ENCODE data around the gene CEP152.

Gene CEP152

GRCh38 chr15:48695827-48696573, 114.9 kb downstream of the CEP152 start:
- Histone ChIP-seq H3K9me3 (ENCODE audit: low read depth, low read length) (no peaks in the 10 kb centered on the region), H3K27ac (no peak overlapping the region), H3K36me3 (ENCODE audit: insufficient read depth, low read length) (no peaks in the 10 kb centered on the region), H3K9ac (ENCODE audit: insufficient read length) (no peak overlapping the region), H3K4me3 (no peak overlapping the region)
- TF ChIP-seq FOXP2 (optimal IDR thresholded peaks at IDR 0.05; ENCODE audit: control extremely low read depth, extremely low read length, insufficient read depth) (no peak), POLR2AphosphoS5 (IDR thresholded peaks at IDR 0.05; ENCODE audit: borderline replicate concordance, low read depth, low read length) (no peak), EZH2 (IDR thresholded peaks at IDR 0.05) (no peak)
- no peak for DNase-seq (ENCODE audit: low read depth, low spot score)

GRCh38 chr15:48695088-48695826, 115.6 kb downstream of the CEP152 start:
- no peak for DNase-seq (ENCODE audit: low read depth, low spot score)
- no peak overlapping the region for H3K4me3 ChIP-seq
- H3K27ac ChIP-seq, result no peak overlapping the region
- TF ChIP-seq EZH2 (IDR thresholded peaks at IDR 0.05) (no peak), POLR2AphosphoS5 (IDR thresholded peaks at IDR 0.05; ENCODE audit: borderline replicate concordance, low read depth, low read length) (no peak)
- no peak overlapping the region for H3K9ac ChIP-seq (ENCODE audit: insufficient read length)
- H3K36me3 ChIP-seq (ENCODE audit: insufficient read depth, low read length), result no peaks in the 10 kb centered on the region
- H3K9me3 ChIP-seq (ENCODE audit: low read depth, low read length), result no peaks in the 10 kb centered on the region

- no peaks in the 10 kb centered on the region for H3K9me3 ChIP-seq (ENCODE audit: low read depth, low read length)
- H3K36me3 ChIP-seq (ENCODE audit: insufficient read depth, low read length), result no peaks in the 10 kb centered on the region
- DNase-seq (ENCODE audit: low read depth, low spot score), result no peak
- H3K4me3 ChIP-seq, result no peak overlapping the region
- H3K27ac ChIP-seq, result no peak overlapping the region
- no peak overlapping the region for H3K9ac ChIP-seq (ENCODE audit: insufficient read length)
- no peak for TF ChIP-seq EZH2 (IDR thresholded peaks at IDR 0.05)
- TF ChIP-seq POLR2AphosphoS5 (IDR thresholded peaks at IDR 0.05; ENCODE audit: borderline replicate concordance, low read depth, low read length), result no peak
- TF ChIP-seq FOXP2 (optimal IDR thresholded peaks at IDR 0.05; ENCODE audit: control extremely low read depth, extremely low read length, insufficient read depth), result no peak
These were observed 117.4 kb downstream of the CEP152 start for GRCh38 chr15:48693484-48693883.

- H3K36me3 ChIP-seq (ENCODE audit: insufficient read depth, low read length), result no peaks in the 10 kb centered on the region
- no peaks in the 10 kb centered on the region for H3K9me3 ChIP-seq (ENCODE audit: low read depth, low read length)
- H3K9ac ChIP-seq (ENCODE audit: insufficient read length), result no peak overlapping the region
- no peak overlapping the region for H3K27ac ChIP-seq
- no peak for DNase-seq (ENCODE audit: low read depth, low spot score)
- H3K4me3 ChIP-seq, result no peak overlapping the region
- TF ChIP-seq EZH2 (IDR thresholded peaks at IDR 0.05) (no peak), POLR2AphosphoS5 (IDR thresholded peaks at IDR 0.05; ENCODE audit: borderline replicate concordance, low read depth, low read length) (no peak), FOXP2 (optimal IDR thresholded peaks at IDR 0.05; ENCODE audit: control extremely low read depth, extremely low read length, insufficient read depth) (no peak)
These were observed 122.4 kb downstream of the CEP152 start for GRCh38 chr15:48688493-48688892.

All from SK-N-MC (cell line).